Measurements from ENCODE around the gene DNAI2.

DNAI2 gene

DNA sequence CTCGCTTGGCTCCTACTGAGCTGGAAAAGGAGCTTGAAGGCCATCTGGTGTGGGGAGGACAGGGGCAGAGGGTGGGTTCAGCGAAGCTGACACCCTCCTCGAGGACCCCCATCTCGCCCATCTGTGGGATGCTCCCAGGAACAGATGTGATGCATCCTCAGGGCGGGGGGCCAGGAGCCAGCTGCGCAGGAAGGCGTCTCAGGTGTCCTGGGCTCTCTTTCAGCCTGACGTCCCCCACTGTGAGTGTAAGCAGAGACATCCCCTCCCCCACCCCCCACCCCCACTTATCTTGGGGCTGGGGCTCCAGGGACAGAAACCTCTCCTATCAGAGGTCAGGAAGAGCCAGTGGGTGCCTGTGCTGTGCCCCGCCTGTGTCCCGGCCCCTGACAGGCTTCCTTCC lies 68.2 kb downstream of the DNAI2 start:
- DNase-seq (ENCODE audit: extremely low spot score): no peak
- ChIA-PET CTCF (no interaction called here), POLR2A (no interaction called here)
- TF ChIP-seq, protein P1, sequence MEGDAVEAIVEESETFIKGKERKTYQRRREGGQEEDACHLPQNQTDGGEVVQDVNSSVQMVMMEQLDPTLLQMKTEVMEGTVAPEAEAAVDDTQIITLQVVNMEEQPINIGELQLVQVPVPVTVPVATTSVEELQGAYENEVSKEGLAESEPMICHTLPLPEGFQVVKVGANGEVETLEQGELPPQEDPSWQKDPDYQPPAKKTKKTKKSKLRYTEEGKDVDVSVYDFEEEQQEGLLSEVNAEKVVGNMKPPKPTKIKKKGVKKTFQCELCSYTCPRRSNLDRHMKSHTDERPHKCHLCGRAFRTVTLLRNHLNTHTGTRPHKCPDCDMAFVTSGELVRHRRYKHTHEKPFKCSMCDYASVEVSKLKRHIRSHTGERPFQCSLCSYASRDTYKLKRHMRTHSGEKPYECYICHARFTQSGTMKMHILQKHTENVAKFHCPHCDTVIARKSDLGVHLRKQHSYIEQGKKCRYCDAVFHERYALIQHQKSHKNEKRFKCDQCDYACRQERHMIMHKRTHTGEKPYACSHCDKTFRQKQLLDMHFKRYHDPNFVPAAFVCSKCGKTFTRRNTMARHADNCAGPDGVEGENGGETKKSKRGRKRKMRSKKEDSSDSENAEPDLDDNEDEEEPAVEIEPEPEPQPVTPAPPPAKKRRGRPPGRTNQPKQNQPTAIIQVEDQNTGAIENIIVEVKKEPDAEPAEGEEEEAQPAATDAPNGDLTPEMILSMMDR (IDR thresholded peaks at IDR 0.05; ENCODE audit: control extremely low read depth, extremely low read depth, low read depth, missing control alignments): no peak

DNA sequence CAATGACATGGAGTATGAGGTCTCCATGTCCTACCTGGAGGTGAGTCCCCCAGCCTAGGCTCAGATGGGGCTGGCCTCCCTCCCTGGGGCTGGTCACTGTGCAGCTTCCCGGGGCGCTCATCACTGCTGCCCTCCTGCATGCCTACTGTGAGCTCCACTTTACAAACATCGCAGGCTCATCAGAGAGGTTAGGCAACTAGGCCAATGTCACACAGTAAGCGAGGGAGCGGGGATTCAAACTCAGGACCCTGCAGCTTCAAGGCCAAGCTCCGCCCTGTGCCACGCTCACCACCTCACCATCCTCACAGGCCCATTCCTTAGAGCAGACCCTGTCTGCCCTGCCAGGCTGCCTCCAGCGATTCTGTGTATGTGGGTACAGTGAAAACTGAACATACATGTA lies 69.1 kb downstream of the DNAI2 start:
- CTCF ChIA-PET: no interaction called here
- POLR2A ChIA-PET: no interaction called here
- TF ChIP-seq, protein P1 (IDR thresholded peaks at IDR 0.05; ENCODE audit: control extremely low read depth, extremely low read depth, low read depth, missing control alignments): no peak
- no peak for DNase-seq (ENCODE audit: extremely low spot score)

DNA sequence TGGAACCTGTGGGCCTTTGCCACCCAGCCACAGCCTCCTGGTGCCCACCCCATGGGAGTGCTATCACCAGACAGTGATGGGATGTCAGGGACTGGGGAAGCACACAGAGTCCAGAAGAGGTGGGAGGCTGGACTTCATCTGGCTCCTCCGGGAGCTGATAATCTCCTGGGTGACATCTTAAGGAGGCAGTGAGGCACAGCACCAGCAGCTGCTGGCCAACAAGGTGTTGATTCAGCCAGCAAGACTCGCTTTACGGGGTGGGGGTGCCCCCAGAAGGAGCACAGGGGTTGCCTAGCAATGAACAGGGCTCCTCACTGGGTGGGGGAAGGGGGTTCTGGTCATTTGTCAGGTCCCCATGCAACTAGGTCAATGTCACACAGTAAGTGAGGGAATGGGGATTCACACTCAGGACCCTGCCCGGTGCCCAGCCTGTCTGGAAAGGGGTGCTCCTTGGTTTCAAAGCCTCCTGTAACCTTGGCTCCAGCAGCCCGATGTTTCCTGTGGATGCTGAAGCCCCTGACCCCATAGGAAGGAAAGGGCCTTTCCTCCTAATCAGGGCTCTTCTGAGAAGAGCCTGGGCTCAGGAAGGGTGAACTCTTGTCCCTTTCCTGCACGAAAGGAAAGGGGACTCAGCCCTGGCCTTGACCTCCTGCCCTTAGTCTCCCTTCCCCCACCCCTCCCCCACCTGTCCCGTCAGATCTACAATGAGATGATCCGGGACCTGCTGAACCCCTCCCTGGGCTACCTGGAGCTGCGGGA lies 69.7 kb downstream of the DNAI2 start:
- CTCF ChIA-PET: no interaction called here
- TF ChIP-seq, protein P1 (IDR thresholded peaks at IDR 0.05; ENCODE audit: control extremely low read depth, extremely low read depth, low read depth, missing control alignments): no peak
- POLR2A ChIA-PET: no interaction called here
- DNase-seq (ENCODE audit: extremely low spot score): no peak

DNA sequence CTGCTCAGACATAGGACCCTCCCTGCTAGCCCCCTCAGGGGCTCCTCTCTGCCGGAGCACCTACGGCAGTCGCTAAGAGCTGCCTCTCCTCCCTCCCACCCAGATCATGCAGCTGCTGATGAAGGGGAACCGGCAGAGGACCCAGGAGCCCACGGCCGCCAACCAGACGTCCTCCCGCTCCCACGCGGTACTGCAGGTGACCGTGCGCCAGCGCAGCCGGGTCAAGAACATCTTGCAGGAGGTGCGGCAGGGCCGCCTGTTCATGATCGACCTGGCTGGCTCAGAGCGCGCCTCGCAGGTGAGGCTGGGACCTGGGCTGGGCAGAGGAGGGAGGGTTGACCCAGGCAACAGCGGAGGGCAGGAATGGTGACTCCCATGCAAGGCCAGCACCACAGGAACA lies 70.6 kb downstream of the DNAI2 start:
- ChIA-PET POLR2A (no interaction called here), CTCF (no interaction called here)
- DNase-seq (ENCODE audit: extremely low spot score): no peak
- TF ChIP-seq, protein P1 (IDR thresholded peaks at IDR 0.05; ENCODE audit: control extremely low read depth, extremely low read depth, low read depth, missing control alignments): no peak

DNA sequence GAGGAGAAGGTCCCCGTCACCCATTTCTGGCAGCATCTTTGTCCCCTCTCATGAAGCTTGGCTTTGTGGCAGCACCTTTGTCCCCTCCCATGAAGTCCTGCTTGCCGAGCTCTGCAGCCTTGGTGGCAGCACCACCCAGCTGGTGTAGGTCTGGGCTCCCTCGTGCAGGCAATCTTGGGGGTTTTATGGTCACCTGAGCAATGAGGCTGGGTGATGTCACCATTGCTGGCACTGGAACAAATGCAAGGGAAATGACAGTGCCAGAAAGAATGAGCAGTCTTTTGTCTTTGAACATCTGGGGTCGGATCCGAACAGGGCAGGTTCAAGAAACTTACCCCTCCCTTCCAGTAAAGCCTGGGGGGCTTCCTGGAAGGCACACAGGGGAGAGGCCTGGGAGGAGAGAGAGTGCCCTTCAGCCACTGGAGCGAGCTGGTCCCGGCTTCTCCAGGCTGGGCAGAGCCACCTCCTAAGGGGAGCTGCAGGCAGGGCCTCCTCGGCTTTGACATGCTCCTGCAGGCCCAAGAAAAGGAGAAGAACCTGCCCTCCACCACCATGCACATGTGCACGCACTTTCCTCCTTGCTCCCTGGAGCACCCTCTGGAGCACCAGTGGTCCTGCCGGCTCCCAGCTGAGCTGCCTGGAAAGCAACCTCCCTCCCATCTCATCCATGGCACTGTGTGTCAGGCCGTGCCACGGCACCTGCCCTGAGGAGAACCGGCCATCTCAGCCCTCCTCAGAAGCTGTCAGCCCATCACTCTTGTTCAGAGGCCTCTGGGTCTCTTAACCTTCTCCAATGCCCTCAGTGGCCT lies 71.6 kb downstream of the DNAI2 start:
- POLR2A ChIA-PET: no interaction called here

DNA sequence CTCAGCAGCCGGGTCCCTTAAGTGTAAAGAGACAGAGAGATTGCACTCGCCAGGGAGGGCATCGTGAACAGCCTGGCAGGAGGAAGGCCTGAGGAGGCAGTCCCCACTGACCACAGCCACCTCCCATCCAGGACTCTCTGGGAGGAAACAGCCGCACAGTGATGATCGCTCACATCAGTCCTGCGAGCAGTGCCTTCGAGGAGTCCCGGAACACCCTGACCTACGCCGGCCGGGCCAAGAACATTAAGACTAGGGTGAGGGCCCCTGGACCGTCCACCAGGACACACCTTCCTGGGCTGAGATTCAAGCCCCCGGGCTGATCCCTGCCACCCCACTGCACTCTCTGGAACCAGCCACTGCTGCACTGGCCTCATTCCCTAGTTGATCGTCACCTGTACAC lies 73.6 kb downstream of the DNAI2 start:
- TF ChIP-seq, protein P1 (IDR thresholded peaks at IDR 0.05; ENCODE audit: control extremely low read depth, extremely low read depth, low read depth, missing control alignments): no peak
- ChIA-PET POLR2A (no interaction called here), CTCF (interaction anchor here (1.4 to 2.3 kb wide), 3 partner anchors 13 to 31 kb away, joined by 4 to 11 read pairs (median 5); partner anchors contain the start of gene BTBD17)
- no peak for DNase-seq (ENCODE audit: extremely low spot score)

More for the DNA sequence above, 71.6 kb downstream of the DNAI2 start:
- CTCF ChIA-PET: interaction anchor here (0.6 to 1.7 kb wide), 2 partner anchors 15 to 23 kb away, joined by 3 to 5 read pairs; partner anchors contain the start of gene BTBD17
- TF ChIP-seq, protein P1 (IDR thresholded peaks at IDR 0.05; ENCODE audit: control extremely low read depth, extremely low read depth, low read depth, missing control alignments): no peak
- no peak for DNase-seq (ENCODE audit: extremely low spot score)
